Calu3 (cell line): ENCODE results near the gene FAM53A. TPM values are rescaled to one million over a fixed set of nuclear protein-coding genes. Genes with fewer than 3 reads are reported as not detected.

Source experiments
- BruUV-seq: library from RNA; stranded (reverse); fragments of 400-500 nt; replicated peaks from 2 replicates; lab custom pipeline; 2021; lab: Mats Ljungman, UMichigan
- CTCF ChIA-PET: fragments of 300-600 bp; sonication (Branson Sonifier 250); formaldehyde crosslinking; loops from one replicate; lab custom pipeline; 2022; ENCODE audit warnings: antibody characterized with exemption; lab: Charles Lee
- DNase-seq: peaks from one replicate; pipeline ENCODE4 v3.0.0; 2022
- H3K27ac Mint-ChIP-seq: one replicate; pipeline ENCODE4 v1.8.0; 2022; ENCODE audit warnings: mixed read lengths; ENCODE audit not compliant: unreplicated experiment
- H3K27me3 Mint-ChIP-seq: one replicate; pipeline ENCODE4 v1.8.0; 2022; ENCODE audit warnings: mixed read lengths; ENCODE audit not compliant: unreplicated experiment
- H3K36me3 Mint-ChIP-seq: one replicate; pipeline ENCODE4 v1.8.0; 2022; ENCODE audit warnings: mild to moderate bottlenecking, moderate library complexity, mixed read lengths; ENCODE audit not compliant: insufficient read depth, unreplicated experiment
- H3K4me1 Mint-ChIP-seq: one replicate; pipeline ENCODE4 v1.8.0; 2022; ENCODE audit warnings: mild to moderate bottlenecking, low read depth, mixed read lengths; ENCODE audit not compliant: unreplicated experiment
- H3K4me3 Mint-ChIP-seq: one replicate; pipeline ENCODE4 v1.8.0; 2022; ENCODE audit warnings: mild to moderate bottlenecking, low read depth, moderate library complexity, mixed read lengths; ENCODE audit not compliant: unreplicated experiment
- H3K9me3 Mint-ChIP-seq: one replicate; pipeline ENCODE4 v1.8.0; 2022; ENCODE audit warnings: low read depth, mixed read lengths; ENCODE audit not compliant: unreplicated experiment
- intact Hi-C: fragments of 100-400 bp; cut with micrococcal nuclease; formaldehyde crosslinking; loops from one replicate; pipeline ENCODE4 v1.10.0; 2022; ENCODE audit not compliant: unreplicated experiment
- total RNA-seq: library from RNA; stranded (reverse); gene quantifications from 2 replicates; pipeline ENCODE4 v1.2.3, GENCODE V29; 2022
- TF ChIP-seq, protein P1 (sequence below): fragments of 200-600 bp; IDR thresholded peaks from one replicate; pipeline ENCODE4 v1.8.0; 2022; ENCODE audit warnings: antibody characterized with exemption; ENCODE audit not compliant: unreplicated experiment

The FAM53A gene
- total RNA-seq, 1 experiment from 2014 or later = 7.3 TPM

DNA sequence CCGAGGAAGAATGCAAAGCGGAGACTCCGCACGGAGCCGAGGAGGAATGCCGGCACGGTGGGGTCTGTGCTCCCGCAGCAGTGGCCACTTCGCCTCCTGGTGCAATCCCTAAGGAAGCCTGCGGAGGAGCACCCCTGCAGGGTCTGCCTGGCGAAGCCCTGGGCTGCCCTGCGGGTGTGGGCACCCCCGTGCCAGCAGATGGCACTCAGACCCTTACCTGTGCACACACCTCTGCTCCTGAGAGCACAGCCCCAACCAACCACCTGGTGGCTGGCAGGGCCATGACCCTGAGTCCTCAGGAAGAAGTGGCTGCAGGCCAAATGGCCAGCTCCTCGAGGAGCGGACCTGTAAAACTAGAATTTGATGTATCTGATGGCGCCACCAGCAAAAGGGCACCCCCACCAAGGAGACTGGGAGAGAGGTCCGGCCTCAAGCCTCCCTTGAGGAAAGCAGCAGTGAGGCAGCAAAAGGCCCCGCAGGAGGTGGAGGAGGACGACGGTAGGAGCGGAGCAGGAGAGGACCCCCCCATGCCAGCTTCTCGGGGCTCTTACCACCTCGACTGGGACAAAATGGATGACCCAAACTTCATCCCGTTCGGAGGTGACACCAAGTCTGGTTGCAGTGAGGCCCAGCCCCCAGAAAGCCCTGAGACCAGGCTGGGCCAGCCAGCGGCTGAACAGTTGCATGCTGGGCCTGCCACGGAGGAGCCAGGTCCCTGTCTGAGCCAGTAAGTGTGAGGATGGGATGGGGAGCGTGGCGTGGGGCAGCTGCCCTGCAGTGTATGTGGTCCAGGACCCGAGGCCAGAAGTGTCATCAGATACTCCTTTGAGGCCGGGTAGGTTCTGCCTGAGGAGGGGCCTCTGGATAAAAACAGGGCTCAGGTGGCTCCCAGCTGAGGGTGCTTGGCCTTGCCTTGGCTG lies 44.2 kb upstream of the FAM53A start:
- peak overlapping the region; percentile 94 for H3K27ac Mint-ChIP-seq
- peak overlapping the region; percentile 57 for H3K4me3 Mint-ChIP-seq
- intact Hi-C loops = no loop called here
- CTCF ChIA-PET = interaction anchor here (1.5 to 2.4 kb wide), 2 partner anchors 19 to 35 kb away, joined by 4 to 21 read pairs; no protein-coding TSS in a partner anchor
- no peaks in the 10 kb centered on the region for H3K9me3 Mint-ChIP-seq
- BruUV-seq = no TSS peak
- peak; percentile 42 for DNase-seq
- H3K36me3 Mint-ChIP-seq = peaks cover 63% of the 10 kb centered on the region
- TF ChIP-seq, protein P1, sequence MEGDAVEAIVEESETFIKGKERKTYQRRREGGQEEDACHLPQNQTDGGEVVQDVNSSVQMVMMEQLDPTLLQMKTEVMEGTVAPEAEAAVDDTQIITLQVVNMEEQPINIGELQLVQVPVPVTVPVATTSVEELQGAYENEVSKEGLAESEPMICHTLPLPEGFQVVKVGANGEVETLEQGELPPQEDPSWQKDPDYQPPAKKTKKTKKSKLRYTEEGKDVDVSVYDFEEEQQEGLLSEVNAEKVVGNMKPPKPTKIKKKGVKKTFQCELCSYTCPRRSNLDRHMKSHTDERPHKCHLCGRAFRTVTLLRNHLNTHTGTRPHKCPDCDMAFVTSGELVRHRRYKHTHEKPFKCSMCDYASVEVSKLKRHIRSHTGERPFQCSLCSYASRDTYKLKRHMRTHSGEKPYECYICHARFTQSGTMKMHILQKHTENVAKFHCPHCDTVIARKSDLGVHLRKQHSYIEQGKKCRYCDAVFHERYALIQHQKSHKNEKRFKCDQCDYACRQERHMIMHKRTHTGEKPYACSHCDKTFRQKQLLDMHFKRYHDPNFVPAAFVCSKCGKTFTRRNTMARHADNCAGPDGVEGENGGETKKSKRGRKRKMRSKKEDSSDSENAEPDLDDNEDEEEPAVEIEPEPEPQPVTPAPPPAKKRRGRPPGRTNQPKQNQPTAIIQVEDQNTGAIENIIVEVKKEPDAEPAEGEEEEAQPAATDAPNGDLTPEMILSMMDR = no peak
- peaks cover 41% of the 10 kb centered on the region for H3K4me1 Mint-ChIP-seq
- H3K27me3 Mint-ChIP-seq = no peaks in the 10 kb centered on the region

DNA sequence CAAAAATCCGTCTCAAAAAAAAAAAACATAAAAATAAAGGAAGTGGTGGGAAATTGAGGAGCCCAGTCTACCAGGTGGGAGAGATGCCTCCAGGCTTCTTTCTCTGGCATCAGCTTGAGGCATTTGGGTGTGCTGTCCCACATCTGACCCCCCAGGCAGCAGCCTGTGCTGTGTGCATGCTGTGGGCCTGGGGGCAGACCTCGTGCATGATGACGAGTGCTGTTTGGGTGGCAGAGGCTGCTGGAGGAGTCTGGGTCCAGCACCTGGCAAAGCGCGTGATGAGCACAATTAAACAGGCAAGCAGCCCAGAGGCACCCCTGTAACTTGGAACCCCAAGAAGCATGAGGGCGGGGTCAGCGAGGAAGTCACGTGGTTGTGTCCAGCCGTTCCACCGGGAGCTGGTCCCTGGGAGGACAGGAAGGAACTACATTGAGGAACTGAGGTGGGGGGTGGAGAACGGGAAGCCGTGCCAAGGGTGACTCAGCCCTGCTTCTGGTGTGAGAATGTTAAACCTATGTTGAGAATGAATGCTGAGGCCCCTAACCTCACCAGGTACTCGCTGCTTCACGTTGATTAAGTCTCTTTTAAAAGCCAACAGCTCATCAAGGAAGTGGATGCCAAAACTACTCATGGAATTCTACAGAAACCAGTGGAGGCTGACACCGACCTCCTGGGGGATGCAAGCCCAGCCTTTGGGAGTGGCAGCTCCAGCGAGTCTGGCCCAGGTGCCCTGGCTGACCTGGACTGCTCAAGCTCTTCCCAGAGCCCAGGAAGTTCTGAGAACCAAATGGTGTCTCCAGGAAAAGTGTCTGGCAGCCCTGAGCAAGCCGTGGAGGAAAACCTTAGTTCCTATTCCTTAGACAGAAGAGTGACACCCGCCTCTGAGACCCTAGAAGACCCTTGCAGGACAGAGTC lies 43.3 kb upstream of the FAM53A start:
- BruUV-seq = no TSS peak
- peak; percentile 87 for DNase-seq
- H3K4me1 Mint-ChIP-seq = peaks cover 51% of the 10 kb centered on the region
- H3K4me3 Mint-ChIP-seq = peak overlapping the region; percentile 57
- CTCF ChIA-PET = interaction anchor here (0.6 to 2.4 kb wide), 6 partner anchors 15 to 381 kb away, joined by 3 to 21 read pairs (median 4); partner anchors contain the start of genes SLBP and UVSSA
- no peaks in the 10 kb centered on the region for H3K9me3 Mint-ChIP-seq
- peaks cover 70% of the 10 kb centered on the region for H3K36me3 Mint-ChIP-seq
- H3K27me3 Mint-ChIP-seq = no peaks in the 10 kb centered on the region
- intact Hi-C loops = no loop called here
- TF ChIP-seq, protein P1 = no peak
- H3K27ac Mint-ChIP-seq = peak overlapping the region; percentile 94

DNA sequence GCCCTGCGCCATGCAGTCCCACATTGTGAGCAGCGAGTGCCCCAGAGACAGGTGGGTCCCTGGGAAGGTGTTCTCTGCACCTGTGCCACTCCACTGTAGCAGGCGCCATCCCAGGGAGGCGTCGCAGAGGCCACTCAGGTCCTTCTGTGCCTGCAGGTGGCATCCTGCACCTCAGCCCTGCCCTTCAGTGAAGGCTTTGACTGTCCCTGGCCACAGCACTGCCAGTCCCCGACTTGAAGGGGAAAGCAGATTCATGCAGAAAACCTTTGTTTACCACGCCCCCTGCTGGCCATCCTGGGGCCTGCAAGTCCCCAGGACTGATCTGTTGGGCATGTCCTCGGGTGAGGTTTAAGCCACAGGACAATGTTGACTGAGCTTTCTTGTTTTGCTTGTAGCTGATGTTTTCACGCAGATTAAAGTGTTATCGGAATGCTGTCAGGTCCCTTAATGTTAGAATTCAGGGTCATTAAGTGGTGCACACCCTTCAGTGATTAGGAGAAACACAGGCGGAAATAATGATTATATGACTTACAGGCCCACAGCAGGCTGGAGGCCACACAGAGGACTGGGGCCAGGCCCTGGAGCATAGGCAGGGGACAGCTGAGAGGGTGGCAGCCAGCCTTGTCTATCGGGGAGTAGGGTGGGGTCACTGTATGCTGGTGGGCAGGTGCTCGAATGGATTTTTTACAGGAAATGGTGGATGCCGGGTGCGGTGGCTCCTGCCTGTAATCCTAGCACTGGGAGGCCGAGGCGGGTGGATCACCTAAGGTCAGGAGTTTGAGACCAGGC lies 42.2 kb upstream of the FAM53A start:
- H3K4me1 Mint-ChIP-seq = peaks cover 56% of the 10 kb centered on the region
- TF ChIP-seq, protein P1 = peak; percentile 90
- DNase-seq = peak; percentile 89
- intact Hi-C loops = no loop called here
- no peaks in the 10 kb centered on the region for H3K27me3 Mint-ChIP-seq
- no peaks in the 10 kb centered on the region for H3K9me3 Mint-ChIP-seq
- H3K27ac Mint-ChIP-seq = peak overlapping the region; percentile 94
- peaks cover 75% of the 10 kb centered on the region for H3K36me3 Mint-ChIP-seq
- peak overlapping the region; percentile 57 for H3K4me3 Mint-ChIP-seq
- CTCF ChIA-PET = interaction anchor here (1.0 to 2.4 kb wide), 5 partner anchors 14 to 77 kb away, joined by 3 to 21 read pairs (median 4); partner anchors contain the start of gene SLBP
- BruUV-seq = no TSS peak

DNA sequence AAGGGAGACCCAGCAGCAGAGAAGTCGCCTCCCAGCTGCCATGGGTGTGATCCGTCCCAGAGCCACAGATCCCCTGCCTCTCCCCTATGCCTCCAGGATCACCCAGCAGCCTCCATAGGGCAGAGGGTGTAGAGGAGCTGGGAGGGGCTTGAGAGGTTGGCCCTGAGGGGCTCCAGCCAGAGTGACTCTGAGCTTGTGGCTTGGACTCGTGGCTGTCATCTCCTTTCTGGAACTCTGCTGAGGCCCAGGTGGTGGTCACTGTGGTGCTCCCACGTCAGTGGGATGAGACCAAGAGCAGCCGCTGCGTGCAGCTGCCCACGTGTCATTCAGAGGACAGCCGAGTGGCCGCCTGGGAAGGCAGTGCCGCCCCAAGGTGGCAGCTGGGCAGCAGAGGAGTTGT lies 41.4 kb upstream of the FAM53A start:
- Mint-ChIP-seq H3K27me3 (no peaks in the 10 kb centered on the region), H3K27ac (no peak overlapping the region), H3K4me3 (no peak overlapping the region), H3K4me1 (peaks cover 56% of the 10 kb centered on the region), H3K9me3 (no peaks in the 10 kb centered on the region), H3K36me3 (peaks cover 78% of the 10 kb centered on the region)
- intact Hi-C loops = no loop called here
- no TSS peak for BruUV-seq
- TF ChIP-seq, protein P1 = no peak
- CTCF ChIA-PET = no interaction called here
- DNase-seq = no peak
